Measurements from ENCODE around the gene PLEKHD1.

PLEKHD1 gene

DNA sequence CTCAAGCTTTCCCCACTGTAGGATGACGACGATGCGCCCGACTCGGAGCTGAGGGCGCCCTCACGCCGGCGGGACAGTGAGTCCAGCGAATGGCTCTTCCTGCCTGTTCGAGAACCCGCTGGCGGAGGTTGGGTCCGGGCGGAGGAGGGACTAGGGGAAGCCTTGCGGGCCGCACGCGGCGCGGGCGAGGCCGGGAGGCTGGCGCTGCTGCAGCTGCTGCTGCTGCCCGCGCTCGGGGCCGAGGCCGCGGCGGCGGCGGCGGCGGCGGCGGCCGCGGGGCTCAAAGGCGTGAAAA, 88.3 kb downstream of the PLEKHD1 start:
- H3K4me3 Mint-ChIP-seq: peak overlapping the region; percentile 58
- no peak overlapping the region for H3K27ac Mint-ChIP-seq
- H3K9me3 Mint-ChIP-seq: no peaks in the 10 kb centered on the region
- no peak for ATAC-seq
- peaks cover 85% of the 10 kb centered on the region for H3K27me3 Mint-ChIP-seq
- H3K36me3 Mint-ChIP-seq: no peaks in the 10 kb centered on the region
- H3K4me1 Mint-ChIP-seq: peaks cover 20% of the 10 kb centered on the region

DNA sequence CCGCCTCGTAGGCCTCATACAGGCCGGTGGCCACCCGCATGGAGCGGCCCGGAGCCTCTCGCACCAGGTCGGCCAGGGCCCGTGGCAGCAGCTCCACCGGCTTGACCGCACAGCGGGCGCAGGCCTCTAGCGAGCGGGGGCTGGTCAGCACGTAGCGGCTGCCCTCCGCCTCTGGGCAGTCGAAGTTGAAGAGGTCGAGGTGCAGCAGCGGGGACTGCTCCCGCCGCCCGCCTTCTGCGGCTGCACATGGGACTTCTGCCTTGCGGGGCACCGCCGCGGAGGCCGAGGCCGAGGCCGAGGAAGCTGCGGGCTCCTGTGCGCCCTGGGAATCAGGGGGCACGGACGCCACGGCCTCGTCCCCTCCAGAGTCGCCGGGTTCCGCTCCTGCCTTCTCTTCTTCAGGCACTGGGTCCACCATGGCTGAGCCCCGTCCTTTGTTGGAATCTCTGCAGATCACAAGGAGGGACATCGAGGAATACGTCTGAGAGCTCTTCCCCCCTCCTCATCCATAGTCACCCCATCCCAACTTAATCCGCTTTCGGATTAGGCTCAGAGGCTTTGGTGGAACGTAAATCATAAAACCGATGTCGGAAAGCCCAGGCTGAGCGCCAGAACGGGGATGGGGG, 88.8 kb downstream of the PLEKHD1 start:
- H3K9me3 Mint-ChIP-seq: no peaks in the 10 kb centered on the region
- H3K4me1 Mint-ChIP-seq: peaks cover 20% of the 10 kb centered on the region
- peaks cover 80% of the 10 kb centered on the region for H3K27me3 Mint-ChIP-seq
- no peaks in the 10 kb centered on the region for H3K36me3 Mint-ChIP-seq
- ATAC-seq: no peak
- no peak overlapping the region for H3K27ac Mint-ChIP-seq
- H3K4me3 Mint-ChIP-seq: peak overlapping the region; percentile 51

- no peak for ATAC-seq
- no peak overlapping the region for H3K27ac Mint-ChIP-seq
- H3K4me3 Mint-ChIP-seq: peak overlapping the region; percentile 82
- peaks cover 20% of the 10 kb centered on the region for H3K4me1 Mint-ChIP-seq
- no peaks in the 10 kb centered on the region for H3K36me3 Mint-ChIP-seq
- peaks cover 75% of the 10 kb centered on the region for H3K27me3 Mint-ChIP-seq
- no peaks in the 10 kb centered on the region for H3K9me3 Mint-ChIP-seq
Observed at GRCh38 chr14:69573831-69574262, 89.3 kb downstream of the PLEKHD1 start.

DNA sequence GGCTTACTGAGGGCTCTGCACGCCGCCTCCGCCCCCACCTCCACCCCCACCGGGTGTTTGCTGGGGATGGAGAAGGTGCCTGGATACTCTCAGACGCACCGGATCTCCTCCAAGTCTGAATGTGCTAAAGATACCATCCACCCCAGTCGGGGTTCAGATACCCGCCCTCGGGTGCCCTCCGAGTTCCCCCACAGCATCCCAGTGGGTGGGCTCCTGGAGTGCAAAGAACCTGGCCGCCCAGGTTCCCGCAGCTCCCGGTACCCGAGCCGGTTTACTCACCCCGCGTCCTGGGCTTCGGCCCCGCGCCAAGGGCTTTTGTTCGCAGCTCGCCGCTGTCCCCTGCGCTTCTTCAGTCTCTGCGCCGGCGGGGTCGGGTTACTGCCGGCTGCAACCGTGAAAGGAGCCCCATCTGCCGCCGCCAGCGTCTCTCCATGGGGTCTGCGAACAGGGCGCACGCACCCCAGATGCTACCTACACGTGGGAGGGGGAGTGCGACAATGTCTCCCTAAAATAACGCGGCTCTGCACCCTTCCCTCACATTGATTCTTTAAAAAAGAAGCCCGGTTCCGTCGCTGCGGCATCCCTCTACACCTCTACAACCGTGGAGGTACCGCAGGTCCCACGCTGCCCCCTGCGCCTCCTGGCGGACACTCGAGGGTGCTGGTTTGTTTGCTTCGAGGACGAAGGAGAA, 89.9 kb downstream of the PLEKHD1 start, which contains the start of gene CCDC177:
Gene CCDC177 (minus strand): TSS at position 609 of the 691 bp plus-strand sequence. CDS start 1,249 bp downstream, outside the sequence.
- Mint-ChIP-seq H3K4me3 (peak within 1 kb of the TSS; percentile 82), H3K27me3 (peaks cover 69% of the 10 kb centered on the region), H3K36me3 (no peaks in the 10 kb centered on the region), H3K9me3 (no peaks in the 10 kb centered on the region), H3K4me1 (peaks cover 20% of the 10 kb centered on the region), H3K27ac (no peak within 1 kb of the TSS)
- ATAC-seq: peak; percentile 84

DNA sequence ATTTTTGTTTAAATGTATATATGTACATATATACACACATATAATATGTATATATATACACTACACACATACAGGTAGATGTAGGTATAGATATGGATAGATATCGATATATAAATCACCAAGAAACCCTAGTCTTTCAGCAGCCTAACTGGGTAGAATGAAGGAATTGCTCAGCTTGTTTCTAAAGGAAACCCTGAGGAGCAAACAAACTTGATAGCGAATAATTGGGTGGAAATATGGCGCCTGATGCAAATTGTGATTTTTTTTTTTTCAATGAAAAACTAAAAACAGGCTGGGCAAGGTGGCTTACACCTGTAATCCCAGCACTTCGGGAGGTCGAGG, 90.4 kb downstream of the PLEKHD1 start:
- H3K27me3 Mint-ChIP-seq: peaks cover 64% of the 10 kb centered on the region
- H3K27ac Mint-ChIP-seq: no peak overlapping the region
- no peaks in the 10 kb centered on the region for H3K36me3 Mint-ChIP-seq
- peak overlapping the region; percentile 82 for H3K4me3 Mint-ChIP-seq
- H3K4me1 Mint-ChIP-seq: peaks cover 20% of the 10 kb centered on the region
- no peak for ATAC-seq
- H3K9me3 Mint-ChIP-seq: no peaks in the 10 kb centered on the region

DNA sequence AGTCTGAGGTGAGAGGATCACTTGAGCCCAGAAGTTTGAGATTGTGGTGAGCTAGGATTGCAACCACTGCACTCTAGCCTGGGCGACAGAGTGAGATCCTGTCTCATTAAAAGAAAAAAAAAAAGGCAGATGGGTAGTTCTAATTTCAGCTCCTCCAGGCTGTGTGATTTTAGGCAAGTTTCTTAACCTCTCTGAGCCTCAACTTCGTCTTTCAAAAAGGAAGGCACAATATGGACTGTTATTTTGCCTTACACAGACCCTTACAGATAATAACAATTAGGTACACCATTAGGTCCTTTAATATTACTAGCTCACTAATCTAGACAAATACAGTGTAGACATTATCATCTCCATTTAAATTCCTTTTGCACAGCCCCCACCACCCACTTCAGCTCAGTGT, 94.9 kb downstream of the PLEKHD1 start:
- peaks cover 24% of the 10 kb centered on the region for H3K27me3 Mint-ChIP-seq
- ATAC-seq: no peak
- no peak overlapping the region for H3K27ac Mint-ChIP-seq
- H3K36me3 Mint-ChIP-seq: no peaks in the 10 kb centered on the region
- no peaks in the 10 kb centered on the region for H3K9me3 Mint-ChIP-seq
- no peak overlapping the region for H3K4me3 Mint-ChIP-seq
- H3K4me1 Mint-ChIP-seq: peaks cover 13% of the 10 kb centered on the region

GRCh38 chr14:69580009-69580577, 95.6 kb downstream of the PLEKHD1 start:
- no peak overlapping the region for H3K27ac Mint-ChIP-seq
- peaks cover 8% of the 10 kb centered on the region for H3K4me1 Mint-ChIP-seq
- ATAC-seq: peak; percentile 20
- H3K4me3 Mint-ChIP-seq: no peak overlapping the region
- peaks cover 18% of the 10 kb centered on the region for H3K27me3 Mint-ChIP-seq
- H3K36me3 Mint-ChIP-seq: no peaks in the 10 kb centered on the region
- H3K9me3 Mint-ChIP-seq: no peaks in the 10 kb centered on the region
